IPS-18a (cell line): ENCODE measurements around the gene PADI6.
A peak's percentile ranks its signal among the peaks of the same experiment; 100 is the strongest.

Experiments used
- H3K27ac ChIP-seq: one replicate; pipeline ENCODE4 v1.5.1; 2013; ENCODE audit warnings: low read length
- H3K27me3 ChIP-seq: one replicate; pipeline ENCODE4 v1.6.1; 2013; ENCODE audit warnings: mild to moderate bottlenecking, low read length; ENCODE audit not compliant: control insufficient read depth, insufficient read depth
- H3K36me3 ChIP-seq: one replicate; pipeline ENCODE4 v1.6.1; 2013; ENCODE audit warnings: low read depth, low read length; ENCODE audit not compliant: control insufficient read depth
- H3K4me1 ChIP-seq: one replicate; pipeline ENCODE4 v1.6.1; 2013; ENCODE audit warnings: low read depth, low read length; ENCODE audit not compliant: control insufficient read depth
- H3K4me3 ChIP-seq: one replicate; pipeline ENCODE4 v1.5.1; 2013; ENCODE audit warnings: low read length
- H3K9ac ChIP-seq: one replicate; pipeline ENCODE4 v1.6.1; 2013; ENCODE audit warnings: mild to moderate bottlenecking, low read length, moderate library complexity
- H3K9me3 ChIP-seq: one replicate; pipeline ENCODE4 v1.6.1; 2013; ENCODE audit warnings: low read depth, low read length; ENCODE audit not compliant: control insufficient read depth

PADI6 gene

GRCh38 chr1:17427696-17428660 lies 56.0 kb downstream of the PADI6 start:
- H3K9ac ChIP-seq: no peak overlapping the region
- peaks cover 26% of the 10 kb centered on the region for H3K4me1 ChIP-seq
- H3K9me3 ChIP-seq: no peaks in the 10 kb centered on the region
- no peak overlapping the region for H3K4me3 ChIP-seq
- peaks cover 85% of the 10 kb centered on the region for H3K36me3 ChIP-seq
- H3K27ac ChIP-seq: no peak overlapping the region
- no peaks in the 10 kb centered on the region for H3K27me3 ChIP-seq

GRCh38 chr1:17429183-17429582 lies 57.2 kb downstream of the PADI6 start:
- no peak overlapping the region for H3K27ac ChIP-seq

GRCh38 chr1:17432412-17432811 lies 60.4 kb downstream of the PADI6 start:
- H3K36me3 ChIP-seq: peaks cover 78% of the 10 kb centered on the region
- no peaks in the 10 kb centered on the region for H3K27me3 ChIP-seq
- H3K27ac ChIP-seq: no peak overlapping the region
- H3K4me3 ChIP-seq: no peak overlapping the region
- H3K9me3 ChIP-seq: no peaks in the 10 kb centered on the region
- H3K9ac ChIP-seq: no peak overlapping the region
- H3K4me1 ChIP-seq: peaks cover 67% of the 10 kb centered on the region

More at GRCh38 chr1:17429183-17429582, 57.2 kb downstream of the PADI6 start:
- Histone ChIP-seq H3K4me1 (peaks cover 38% of the 10 kb centered on the region), H3K9me3 (no peaks in the 10 kb centered on the region), H3K4me3 (no peak overlapping the region), H3K27me3 (no peaks in the 10 kb centered on the region), H3K36me3 (peaks cover 85% of the 10 kb centered on the region), H3K9ac (no peak overlapping the region)

DNA sequence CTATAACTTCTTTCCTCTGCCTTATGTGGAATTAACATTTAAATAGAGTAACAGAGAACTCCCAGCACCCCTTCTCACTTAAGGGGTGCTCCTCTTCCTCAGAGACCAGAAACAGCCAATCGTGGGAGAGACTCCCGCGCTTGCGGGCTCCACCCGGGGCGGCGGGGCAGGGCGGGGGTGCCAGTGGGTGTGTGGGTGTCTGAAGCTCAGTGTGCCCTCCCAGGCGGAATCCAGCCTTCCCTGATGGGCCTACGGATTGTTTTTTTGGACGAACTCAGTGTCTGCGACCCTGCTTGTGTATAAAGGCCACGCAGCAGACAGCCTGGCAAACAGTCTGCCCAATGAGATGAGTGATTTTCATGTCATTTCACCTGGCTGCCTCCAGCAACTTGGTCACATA lies 61.3 kb downstream of the PADI6 start:
- Histone ChIP-seq H3K9ac (peak overlapping the region; percentile 1), H3K9me3 (no peaks in the 10 kb centered on the region), H3K36me3 (peaks cover 69% of the 10 kb centered on the region), H3K4me3 (peak overlapping the region; percentile 36), H3K27me3 (no peaks in the 10 kb centered on the region), H3K27ac (peak overlapping the region; percentile 3), H3K4me1 (peaks cover 67% of the 10 kb centered on the region)

DNA sequence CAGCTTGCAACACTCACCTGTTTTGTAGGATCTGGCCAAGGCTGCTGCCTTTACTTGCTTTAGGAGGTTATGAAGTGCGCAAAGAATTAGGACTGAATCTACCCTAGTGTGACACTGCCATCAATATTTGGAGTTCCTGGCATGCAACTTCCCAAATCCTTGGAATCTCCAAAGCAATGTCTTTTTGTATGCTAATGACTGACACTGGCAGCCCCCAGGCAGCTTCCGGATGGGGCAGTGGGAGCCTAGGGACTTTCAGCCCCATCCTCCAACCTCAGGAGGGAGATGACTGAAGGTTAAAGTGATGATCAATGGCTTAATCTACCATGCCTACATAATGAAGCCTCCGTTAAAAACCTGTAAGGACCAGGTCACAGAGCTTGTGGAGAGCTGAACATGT lies 62.0 kb downstream of the PADI6 start:
- no peaks in the 10 kb centered on the region for H3K9me3 ChIP-seq
- H3K27me3 ChIP-seq: no peaks in the 10 kb centered on the region
- peaks cover 59% of the 10 kb centered on the region for H3K4me1 ChIP-seq
- H3K9ac ChIP-seq: no peak overlapping the region
- H3K4me3 ChIP-seq: peak overlapping the region; percentile 36
- peaks cover 62% of the 10 kb centered on the region for H3K36me3 ChIP-seq
- H3K27ac ChIP-seq: peak overlapping the region; percentile 38

GRCh38 chr1:17434601-17435000 lies 62.6 kb downstream of the PADI6 start:
- no peaks in the 10 kb centered on the region for H3K27me3 ChIP-seq
- no peaks in the 10 kb centered on the region for H3K9me3 ChIP-seq
- no peak overlapping the region for H3K9ac ChIP-seq
- H3K27ac ChIP-seq: peak overlapping the region; percentile 38
- peaks cover 54% of the 10 kb centered on the region for H3K4me1 ChIP-seq
- H3K36me3 ChIP-seq: peaks cover 56% of the 10 kb centered on the region
- peak overlapping the region; percentile 36 for H3K4me3 ChIP-seq

GRCh38 chr1:17436380-17437174 lies 64.6 kb downstream of the PADI6 start:
- Histone ChIP-seq H3K36me3 (peaks cover 49% of the 10 kb centered on the region), H3K27ac (no peak overlapping the region), H3K4me1 (peaks cover 65% of the 10 kb centered on the region), H3K9ac (peak overlapping the region; percentile 63), H3K9me3 (no peaks in the 10 kb centered on the region), H3K4me3 (peak overlapping the region; percentile 81), H3K27me3 (peaks cover 16% of the 10 kb centered on the region)

GRCh38 chr1:17437260-17437579 lies 65.2 kb downstream of the PADI6 start:
- Histone ChIP-seq H3K36me3 (peaks cover 43% of the 10 kb centered on the region), H3K9ac (peak overlapping the region; percentile 63), H3K4me1 (peaks cover 67% of the 10 kb centered on the region), H3K27ac (no peak overlapping the region), H3K4me3 (peak overlapping the region; percentile 81), H3K9me3 (no peaks in the 10 kb centered on the region), H3K27me3 (peaks cover 18% of the 10 kb centered on the region)

DNA sequence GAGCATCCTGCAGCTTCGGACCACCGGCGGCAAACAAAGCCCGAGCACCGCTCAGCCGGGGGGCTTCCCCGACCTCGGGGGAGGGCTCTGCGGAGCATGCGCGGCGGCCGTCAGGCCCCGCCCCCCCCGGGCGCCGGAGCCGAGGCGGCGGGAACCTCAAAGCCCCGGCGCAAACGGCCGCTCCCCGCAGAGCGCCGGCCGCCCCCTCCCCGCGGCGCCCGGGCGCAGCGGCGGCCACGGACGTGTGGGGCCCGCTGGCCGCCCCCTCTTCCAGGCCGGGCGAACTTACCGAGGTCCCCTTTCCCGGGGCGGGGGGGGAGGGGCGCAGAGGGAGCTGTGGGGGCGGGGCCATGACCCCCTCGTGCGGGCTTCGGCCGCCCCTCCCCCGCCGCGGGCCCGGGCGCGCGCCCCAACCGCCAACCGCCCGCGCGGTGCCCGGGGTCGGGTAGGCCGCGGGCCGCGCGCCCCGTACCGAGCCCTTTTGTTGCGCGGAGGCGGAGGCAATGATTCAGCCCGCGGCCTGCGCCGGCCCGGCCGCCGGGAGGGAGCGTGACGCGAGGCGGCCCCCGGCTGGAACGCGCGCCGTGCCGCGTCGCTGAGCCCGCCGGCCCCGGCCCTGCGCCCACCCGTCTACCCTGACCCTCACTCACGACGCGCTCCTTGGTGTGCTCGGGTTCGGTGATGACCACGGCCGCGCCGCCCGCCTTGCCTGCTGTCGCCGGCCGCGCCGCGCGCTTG lies 65.8 kb downstream of the PADI6 start:
- Histone ChIP-seq H3K4me1 (peaks cover 64% of the 10 kb centered on the region), H3K4me3 (peak overlapping the region; percentile 95), H3K9me3 (no peaks in the 10 kb centered on the region), H3K36me3 (peaks cover 39% of the 10 kb centered on the region), H3K27ac (no peak overlapping the region), H3K27me3 (peaks cover 18% of the 10 kb centered on the region), H3K9ac (peak overlapping the region; percentile 99)

- Histone ChIP-seq H3K4me3 (peak overlapping the region; percentile 95), H3K9me3 (no peaks in the 10 kb centered on the region), H3K36me3 (peaks cover 31% of the 10 kb centered on the region), H3K4me1 (peaks cover 56% of the 10 kb centered on the region), H3K27me3 (peaks cover 18% of the 10 kb centered on the region), H3K27ac (peak overlapping the region; percentile 59), H3K9ac (peak overlapping the region; percentile 99)
Measured at GRCh38 chr1:17438318-17439249, 66.6 kb downstream of the PADI6 start.
